GM10266 (cell line): ENCODE results near the gene TIPARP.

ENCODE experiments used
- DNase-seq: peaks from one replicate; pipeline ENCODE4 v3.0.0; 2012; ENCODE audit errors: extremely low spot score
- CTCF ChIP-seq: IDR thresholded peaks from 2 replicates; pipeline ENCODE4 v1.5.1; 2012; ENCODE audit warnings: mild to moderate bottlenecking, low read depth; ENCODE audit not compliant: control insufficient read depth, insufficient read depth; ENCODE audit errors: missing control alignments

TIPARP gene

GRCh38 chr3:156716105-156716862, 41.9 kb downstream of the TIPARP start:
- TF ChIP-seq CTCF, result no peak
- no peak for DNase-seq

- no peak for DNase-seq
- TF ChIP-seq CTCF, result no peak
Observed at GRCh38 chr3:156718622-156719306, 44.4 kb downstream of the TIPARP start.

- no peak for TF ChIP-seq CTCF
- no peak for DNase-seq
Observed at GRCh38 chr3:156720826-156721225, 46.4 kb downstream of the TIPARP start.

- no peak for TF ChIP-seq CTCF
- DNase-seq, result no peak
Observed at GRCh38 chr3:156721687-156722618, 47.6 kb downstream of the TIPARP start.

- no peak for TF ChIP-seq CTCF
- DNase-seq, result no peak
Observed at GRCh38 chr3:156723182-156723619, 48.8 kb downstream of the TIPARP start.

GRCh38 chr3:156725682-156726081, 51.3 kb downstream of the TIPARP start:
- TF ChIP-seq CTCF, result no peak
- no peak for DNase-seq
